Measurements from ENCODE around the gene CCDC24. TPM values are rescaled to one million over a fixed set of nuclear protein-coding genes. Genes with fewer than 3 reads are reported as not detected.

Gene CCDC24
- total and polyA plus RNA-seq, 9 of the 15 experiments (the other 6 are each of a cell fraction or from before 2014, with no cell fraction given) = 0.31 to 4.5 (median 1.5) TPM

DNA sequence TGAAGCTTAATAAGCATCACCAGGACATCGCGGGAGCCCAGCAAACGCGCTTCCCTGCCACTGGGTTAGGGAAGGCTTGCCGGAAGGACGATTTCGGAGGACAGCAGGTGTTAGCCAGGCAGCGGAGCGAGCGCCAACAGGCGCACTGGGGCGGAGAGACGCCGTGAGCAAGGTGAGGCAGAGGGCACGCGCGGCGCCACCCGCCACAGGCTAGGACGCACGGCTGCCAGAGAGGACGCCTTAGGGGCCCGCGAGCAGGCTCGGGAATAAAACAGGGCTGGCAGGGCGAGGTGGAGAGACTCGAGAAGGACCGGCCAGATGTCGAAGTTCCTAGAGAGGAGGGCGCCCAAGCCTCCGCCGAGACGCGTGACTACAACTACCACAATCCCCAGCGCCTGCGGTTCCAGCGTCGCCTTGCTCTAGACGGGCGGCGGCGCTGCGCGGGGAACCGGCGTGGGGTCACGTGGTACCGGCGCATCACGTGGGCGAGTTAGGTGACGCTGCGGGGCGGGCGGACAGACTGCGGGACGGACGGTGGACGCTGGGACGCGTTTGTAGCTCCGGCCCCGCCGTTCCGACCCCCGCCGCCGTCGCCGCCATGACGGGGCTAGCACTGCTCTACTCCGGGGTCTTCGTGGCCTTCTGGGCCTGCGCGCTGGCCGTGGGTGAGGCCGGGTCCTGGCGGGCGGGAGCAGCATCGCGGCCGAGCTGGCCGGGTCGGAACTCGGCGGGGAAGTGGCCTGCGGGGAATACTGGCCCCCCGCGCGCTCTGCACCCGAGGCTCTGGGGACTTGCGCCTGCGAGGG is 16.8 kb upstream of the CCDC24 start, which contains the start of gene ATP6V0B:
Gene ATP6V0B, plus strand, starts transcription at position 518 of the 806 bp plus-strand sequence. Its CDS starts 81 bp downstream, at position 599.
- DNase-seq (ENCODE audit: extremely low read depth in 1 of 4, low spot score in 3 of 4) (peak; percentile 91 to 99 (median 95)), ATAC-seq (peak; percentile 87), FAIRE-seq (peak; percentile 92)
- Histone ChIP-seq H2AFZ (ENCODE audit: low read depth, low read length) (peak within 1 kb of the TSS; percentile 97), H3K9ac (ENCODE audit: insufficient read depth in 1 of 2, low read depth in 2 of 2, low read length in 2 of 2) (peak within 1 kb of the TSS; percentile 88 to 98), H3K4me2 (ENCODE audit: insufficient read depth, low read length) (peak within 1 kb of the TSS; percentile 90), H3K27ac (ENCODE audit: extremely low read depth, low read depth, low read length) (peak within 1 kb of the TSS; percentile 89), H3K27me3 (ENCODE audit: control insufficient read depth in 2 of 2, insufficient read depth in 2 of 2, low read length in 2 of 2) (no peaks in the 10 kb centered on the region), H3K9me1 (ENCODE audit: control insufficient read depth, insufficient read depth, low read length) (peaks cover 10% of the 10 kb centered on the region), H3K4me3 (peak within 1 kb of the TSS; percentile 87), H3K36me3 (ENCODE audit: control insufficient read depth, insufficient read depth, low read length) (peaks cover 61% of the 10 kb centered on the region), H3K4me1 (replicated peaks in 1 of 2; ENCODE audit: control insufficient read depth in 2 of 2, insufficient read depth in 2 of 2, low read length in 2 of 2) (peaks cover 41 to 67% of the 10 kb centered on the region in 2 experiments), H3K79me2 (ENCODE audit: control insufficient read depth, insufficient read depth, low read length) (peaks cover 62% of the 10 kb centered on the region), H4K20me1 (replicated peaks; ENCODE audit: control insufficient read depth, insufficient read depth, low read length) (peaks cover 24% of the 10 kb centered on the region), H3K9me3 (replicated peaks; ENCODE audit: control insufficient read depth, insufficient read depth, low read depth, low read length) (no peaks in the 10 kb centered on the region)
- ChIA-PET POLR2A (interaction anchor here (0.5 to 2.1 kb wide), 17 partner anchors 12 to 818 kb away, joined by 3 to 7 read pairs (median 3); no protein-coding TSS in a partner anchor), CTCF (ENCODE audit: low intra/inter-chr PET ratio) (no interaction called here)
- intact Hi-C loops (cut with micrococcal nuclease) = loop anchor here (1.0 to 2.0 kb wide), 2 partner anchors 16 to 28 kb away; partner anchors contain the start of genes CCDC24 and IPO13
- BruUV-seq (replicated peaks) = no TSS peak
- in situ Hi-C loops (cut with MboI) = no loop called here
- under 1% methylated on average over 69 of the region's 93 CpGs for WGBS (ENCODE audit: insufficient coverage, low coverage, missing lambda C conversion rate)
- TF ChIP-seq MBD2 (IDR thresholded peaks at IDR 0.05; ENCODE audit: borderline replicate concordance, low read depth) (peak; percentile 71; the same call in 1 of the 2 replicates), BCL6 (CRISPR knock-in tag; IDR thresholded peaks at IDR 0.05) (no peak), L3MBTL2 (IDR thresholded peaks at IDR 0.05) (peak; percentile 91), JUND (IDR thresholded peaks at IDR 0.05; ENCODE audit: borderline replicate concordance, low read depth, low read length) (peak; percentile 75), JUND (tag; IDR thresholded peaks at IDR 0.05; ENCODE audit: borderline replicate concordance, low read depth, low read length) (no peak; the same call in 2 of the 3 replicates)
- TF ChIP-seq, protein P1, sequence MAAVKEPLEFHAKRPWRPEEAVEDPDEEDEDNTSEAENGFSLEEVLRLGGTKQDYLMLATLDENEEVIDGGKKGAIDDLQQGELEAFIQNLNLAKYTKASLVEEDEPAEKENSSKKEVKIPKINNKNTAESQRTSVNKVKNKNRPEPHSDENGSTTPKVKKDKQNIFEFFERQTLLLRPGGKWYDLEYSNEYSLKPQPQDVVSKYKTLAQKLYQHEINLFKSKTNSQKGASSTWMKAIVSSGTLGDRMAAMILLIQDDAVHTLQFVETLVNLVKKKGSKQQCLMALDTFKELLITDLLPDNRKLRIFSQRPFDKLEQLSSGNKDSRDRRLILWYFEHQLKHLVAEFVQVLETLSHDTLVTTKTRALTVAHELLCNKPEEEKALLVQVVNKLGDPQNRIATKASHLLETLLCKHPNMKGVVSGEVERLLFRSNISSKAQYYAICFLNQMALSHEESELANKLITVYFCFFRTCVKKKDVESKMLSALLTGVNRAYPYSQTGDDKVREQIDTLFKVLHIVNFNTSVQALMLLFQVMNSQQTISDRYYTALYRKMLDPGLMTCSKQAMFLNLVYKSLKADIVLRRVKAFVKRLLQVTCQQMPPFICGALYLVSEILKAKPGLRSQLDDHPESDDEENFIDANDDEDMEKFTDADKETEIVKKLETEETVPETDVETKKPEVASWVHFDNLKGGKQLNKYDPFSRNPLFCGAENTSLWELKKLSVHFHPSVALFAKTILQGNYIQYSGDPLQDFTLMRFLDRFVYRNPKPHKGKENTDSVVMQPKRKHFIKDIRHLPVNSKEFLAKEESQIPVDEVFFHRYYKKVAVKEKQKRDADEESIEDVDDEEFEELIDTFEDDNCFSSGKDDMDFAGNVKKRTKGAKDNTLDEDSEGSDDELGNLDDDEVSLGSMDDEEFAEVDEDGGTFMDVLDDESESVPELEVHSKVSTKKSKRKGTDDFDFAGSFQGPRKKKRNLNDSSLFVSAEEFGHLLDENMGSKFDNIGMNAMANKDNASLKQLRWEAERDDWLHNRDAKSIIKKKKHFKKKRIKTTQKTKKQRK (IDR thresholded peaks at IDR 0.05; ENCODE audit: borderline replicate concordance, low read depth, low read length) = no peak
- TF ChIP-seq, protein P2, sequence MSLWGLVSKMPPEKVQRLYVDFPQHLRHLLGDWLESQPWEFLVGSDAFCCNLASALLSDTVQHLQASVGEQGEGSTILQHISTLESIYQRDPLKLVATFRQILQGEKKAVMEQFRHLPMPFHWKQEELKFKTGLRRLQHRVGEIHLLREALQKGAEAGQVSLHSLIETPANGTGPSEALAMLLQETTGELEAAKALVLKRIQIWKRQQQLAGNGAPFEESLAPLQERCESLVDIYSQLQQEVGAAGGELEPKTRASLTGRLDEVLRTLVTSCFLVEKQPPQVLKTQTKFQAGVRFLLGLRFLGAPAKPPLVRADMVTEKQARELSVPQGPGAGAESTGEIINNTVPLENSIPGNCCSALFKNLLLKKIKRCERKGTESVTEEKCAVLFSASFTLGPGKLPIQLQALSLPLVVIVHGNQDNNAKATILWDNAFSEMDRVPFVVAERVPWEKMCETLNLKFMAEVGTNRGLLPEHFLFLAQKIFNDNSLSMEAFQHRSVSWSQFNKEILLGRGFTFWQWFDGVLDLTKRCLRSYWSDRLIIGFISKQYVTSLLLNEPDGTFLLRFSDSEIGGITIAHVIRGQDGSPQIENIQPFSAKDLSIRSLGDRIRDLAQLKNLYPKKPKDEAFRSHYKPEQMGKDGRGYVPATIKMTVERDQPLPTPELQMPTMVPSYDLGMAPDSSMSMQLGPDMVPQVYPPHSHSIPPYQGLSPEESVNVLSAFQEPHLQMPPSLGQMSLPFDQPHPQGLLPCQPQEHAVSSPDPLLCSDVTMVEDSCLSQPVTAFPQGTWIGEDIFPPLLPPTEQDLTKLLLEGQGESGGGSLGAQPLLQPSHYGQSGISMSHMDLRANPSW (CRISPR knock-in tag; IDR thresholded peaks at IDR 0.05) = 0 out of 2 replicates have a peak, but pooled peaks have one; percentile 70
